WTC11 (cell line): ENCODE results near the gene TAPT1.

Experiments
- ATF1 ChIP-seq: sonication (generic); formaldehyde crosslinking; IDR thresholded peaks from 2 replicates; pipeline ENCODE4 v1.8.1; 2023; ENCODE audit warnings: mild to moderate bottlenecking, moderate library complexity, missing genetic modification reagents
- ESRRA ChIP-seq: sonication (generic); formaldehyde crosslinking; IDR thresholded peaks from 2 replicates; pipeline ENCODE4 v1.8.1; 2022; ENCODE audit warnings: mild to moderate bottlenecking, missing genetic modification reagents, borderline replicate concordance
- FOXP1 ChIP-seq: sonication (generic); formaldehyde crosslinking; IDR thresholded peaks from 2 replicates; pipeline ENCODE4 v1.8.0; 2022; ENCODE audit warnings: missing genetic modification reagents, mild to moderate bottlenecking, moderate library complexity, borderline replicate concordance
- GABPB1 ChIP-seq: sonication (generic); formaldehyde crosslinking; IDR thresholded peaks from 2 replicates; pipeline ENCODE4 v1.8.1; 2023; ENCODE audit warnings: mild to moderate bottlenecking, missing genetic modification reagents
- MYBL2 ChIP-seq: sonication (generic); formaldehyde crosslinking; IDR thresholded peaks from 2 replicates; pipeline ENCODE4 v1.8.1; 2023; ENCODE audit warnings: mild to moderate bottlenecking, moderate library complexity, missing genetic modification reagents
- SP1 ChIP-seq: sonication (generic); formaldehyde crosslinking; conservative IDR thresholded peaks from 2 replicates; pipeline ENCODE4 v1.8.1; 2022; ENCODE audit warnings: missing genetic modification reagents
- TEAD1 ChIP-seq: sonication (generic); formaldehyde crosslinking; IDR thresholded peaks from 2 replicates; pipeline ENCODE4 v1.8.0; 2022; ENCODE audit warnings: mild to moderate bottlenecking, missing genetic modification reagents
- TEAD4 ChIP-seq: sonication (generic); formaldehyde crosslinking; IDR thresholded peaks from 2 replicates; pipeline ENCODE4 v1.8.0; 2022; ENCODE audit warnings: mild to moderate bottlenecking, missing genetic modification reagents
- ZNF416 ChIP-seq: fragments of 250-450 bp; sonication (Bioruptor Pico); IDR thresholded peaks from 2 replicates; pipeline ENCODE4 v1.9.0; 2021; ENCODE audit warnings: mild to moderate bottlenecking, inconsistent platforms
- TF ChIP-seq, protein P1 (sequence below): fragments of 200-600 bp; IDR thresholded peaks from 2 replicates; pipeline ENCODE4 v1.8.0; 2022; ENCODE audit warnings: antibody characterized with exemption
- TF ChIP-seq, protein P2 (sequence below): sonication (generic); formaldehyde crosslinking; IDR thresholded peaks from 2 replicates; pipeline ENCODE4 v1.8.1; 2023; ENCODE audit warnings: mild to moderate bottlenecking, missing genetic modification reagents

DNA sequence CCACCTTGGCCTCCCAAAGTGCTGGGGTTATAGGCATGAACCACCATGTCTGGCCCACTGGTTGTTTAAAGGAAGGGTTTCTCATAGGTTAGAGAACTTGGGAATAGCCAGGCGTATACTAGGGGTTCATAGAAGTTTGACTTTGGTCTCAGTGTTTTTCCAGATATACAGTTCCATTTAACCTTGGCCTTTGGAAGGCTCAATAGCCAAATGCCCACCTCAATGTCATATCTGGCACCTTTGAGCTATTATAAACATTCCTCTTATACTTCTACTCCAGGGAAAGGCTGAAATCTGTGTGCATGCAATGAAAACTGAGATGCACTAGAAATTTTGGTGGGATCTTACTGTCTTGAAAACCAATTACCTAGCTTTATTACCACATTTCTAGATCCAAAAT is 95.0 kb downstream of the TAPT1 start:
- TF ChIP-seq FOXP1 (CRISPR knock-in tag) (no peak), TEAD4 (CRISPR knock-in tag) (no peak), MYBL2 (CRISPR knock-in tag) (no peak), ESRRA (CRISPR knock-in tag) (no peak), GABPB1 (CRISPR knock-in tag) (no peak), SP1 (CRISPR knock-in tag) (no peak), TEAD1 (CRISPR knock-in tag) (no peak), ZNF416 (no peak), ATF1 (CRISPR knock-in tag) (no peak)
- TF ChIP-seq, protein P1, sequence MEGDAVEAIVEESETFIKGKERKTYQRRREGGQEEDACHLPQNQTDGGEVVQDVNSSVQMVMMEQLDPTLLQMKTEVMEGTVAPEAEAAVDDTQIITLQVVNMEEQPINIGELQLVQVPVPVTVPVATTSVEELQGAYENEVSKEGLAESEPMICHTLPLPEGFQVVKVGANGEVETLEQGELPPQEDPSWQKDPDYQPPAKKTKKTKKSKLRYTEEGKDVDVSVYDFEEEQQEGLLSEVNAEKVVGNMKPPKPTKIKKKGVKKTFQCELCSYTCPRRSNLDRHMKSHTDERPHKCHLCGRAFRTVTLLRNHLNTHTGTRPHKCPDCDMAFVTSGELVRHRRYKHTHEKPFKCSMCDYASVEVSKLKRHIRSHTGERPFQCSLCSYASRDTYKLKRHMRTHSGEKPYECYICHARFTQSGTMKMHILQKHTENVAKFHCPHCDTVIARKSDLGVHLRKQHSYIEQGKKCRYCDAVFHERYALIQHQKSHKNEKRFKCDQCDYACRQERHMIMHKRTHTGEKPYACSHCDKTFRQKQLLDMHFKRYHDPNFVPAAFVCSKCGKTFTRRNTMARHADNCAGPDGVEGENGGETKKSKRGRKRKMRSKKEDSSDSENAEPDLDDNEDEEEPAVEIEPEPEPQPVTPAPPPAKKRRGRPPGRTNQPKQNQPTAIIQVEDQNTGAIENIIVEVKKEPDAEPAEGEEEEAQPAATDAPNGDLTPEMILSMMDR: no peak
- TF ChIP-seq, protein P2, sequence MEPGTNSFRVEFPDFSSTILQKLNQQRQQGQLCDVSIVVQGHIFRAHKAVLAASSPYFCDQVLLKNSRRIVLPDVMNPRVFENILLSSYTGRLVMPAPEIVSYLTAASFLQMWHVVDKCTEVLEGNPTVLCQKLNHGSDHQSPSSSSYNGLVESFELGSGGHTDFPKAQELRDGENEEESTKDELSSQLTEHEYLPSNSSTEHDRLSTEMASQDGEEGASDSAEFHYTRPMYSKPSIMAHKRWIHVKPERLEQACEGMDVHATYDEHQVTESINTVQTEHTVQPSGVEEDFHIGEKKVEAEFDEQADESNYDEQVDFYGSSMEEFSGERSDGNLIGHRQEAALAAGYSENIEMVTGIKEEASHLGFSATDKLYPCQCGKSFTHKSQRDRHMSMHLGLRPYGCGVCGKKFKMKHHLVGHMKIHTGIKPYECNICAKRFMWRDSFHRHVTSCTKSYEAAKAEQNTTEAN: no peak
